COLO829 (cell line): ENCODE data around the gene GIMAP1.

Experiments used
- DNase-seq: peaks from one replicate; pipeline ENCODE4 v3.0.0; 2012; ENCODE audit warnings: low spot score

GIMAP1 gene

DNA sequence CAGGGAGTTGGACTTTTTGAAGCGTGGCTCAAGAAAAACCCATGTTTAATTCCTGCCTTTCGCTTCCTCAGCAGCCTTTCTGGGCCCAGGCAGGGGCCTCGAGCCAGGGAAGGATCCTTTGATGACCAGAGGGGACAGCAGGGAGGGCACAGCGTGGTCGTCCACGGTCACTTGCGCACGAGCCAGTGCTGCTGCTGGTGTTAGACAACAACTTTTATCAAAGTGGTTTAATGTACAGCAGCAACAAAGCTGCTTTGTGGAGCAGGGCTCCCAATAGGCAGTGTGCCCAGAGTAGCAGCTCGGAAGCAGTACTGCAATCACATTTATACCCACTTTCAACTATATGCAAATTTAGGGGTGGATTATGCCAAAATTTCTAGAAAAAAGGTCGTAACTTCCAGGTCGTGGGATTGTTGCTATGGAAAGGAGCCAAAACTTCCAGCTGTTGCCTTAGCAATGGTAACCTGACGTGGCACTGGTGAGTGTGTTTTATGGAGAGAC is 6.1 kb downstream of the GIMAP1 start:
- no peak for DNase-seq

DNA sequence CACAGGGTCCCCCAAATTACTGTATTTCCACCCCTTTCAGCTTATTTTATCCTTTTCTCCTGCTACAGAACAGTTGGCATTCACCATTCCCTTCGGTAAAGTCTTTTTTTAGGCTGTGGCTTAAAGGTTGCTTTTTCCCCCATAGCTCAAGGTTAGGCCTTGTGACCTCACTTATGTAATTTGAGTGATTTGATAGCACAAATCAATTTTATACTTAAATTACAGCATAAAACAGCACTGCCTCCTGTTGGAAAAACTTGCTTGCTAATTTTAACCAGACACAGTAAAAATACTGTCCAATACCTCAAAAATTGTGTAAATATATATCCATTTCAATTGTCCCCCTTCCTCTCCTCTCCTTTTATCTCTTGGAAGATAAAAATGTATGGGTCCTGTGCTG is 7.1 kb downstream of the GIMAP1 start:
- DNase-seq = no peak

DNA sequence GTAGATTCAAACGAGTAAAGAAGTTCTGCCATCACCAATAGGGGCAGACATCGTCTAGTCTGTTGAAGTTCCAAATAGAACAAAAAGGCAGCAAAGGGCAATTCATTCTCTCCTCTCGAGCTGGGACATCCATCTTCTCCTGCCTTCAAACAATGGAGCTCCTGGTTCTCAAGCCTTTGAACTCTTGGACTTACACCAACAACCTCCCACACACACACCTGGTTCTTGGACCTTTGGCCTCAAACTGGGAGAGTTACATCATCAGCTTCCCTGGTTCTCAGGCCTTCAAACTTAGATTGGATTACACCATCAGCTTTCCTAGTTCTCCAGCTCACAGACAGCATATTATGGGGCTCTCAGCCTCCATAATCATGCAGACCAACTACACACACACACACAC is 11.0 kb downstream of the GIMAP1 start:
- DNase-seq = no peak

DNA sequence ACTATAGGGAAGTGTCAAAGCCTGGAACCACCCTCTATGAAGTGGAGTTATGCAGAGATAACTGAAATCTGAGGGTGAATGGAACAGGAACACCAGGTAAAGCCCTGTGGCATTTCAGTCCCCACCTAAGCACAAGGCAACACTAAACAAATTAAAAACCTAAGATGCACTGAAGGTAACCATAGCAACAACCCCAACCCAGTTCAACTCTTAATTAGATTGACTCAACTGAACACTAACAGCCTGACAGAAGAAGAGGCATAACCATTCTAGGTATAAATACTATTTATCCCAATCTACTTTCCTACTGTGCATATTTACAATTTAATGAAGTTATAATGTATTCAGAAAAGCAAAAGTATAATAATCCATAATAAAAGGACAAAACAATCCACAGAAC is 11.6 kb downstream of the GIMAP1 start:
- no peak for DNase-seq

DNA sequence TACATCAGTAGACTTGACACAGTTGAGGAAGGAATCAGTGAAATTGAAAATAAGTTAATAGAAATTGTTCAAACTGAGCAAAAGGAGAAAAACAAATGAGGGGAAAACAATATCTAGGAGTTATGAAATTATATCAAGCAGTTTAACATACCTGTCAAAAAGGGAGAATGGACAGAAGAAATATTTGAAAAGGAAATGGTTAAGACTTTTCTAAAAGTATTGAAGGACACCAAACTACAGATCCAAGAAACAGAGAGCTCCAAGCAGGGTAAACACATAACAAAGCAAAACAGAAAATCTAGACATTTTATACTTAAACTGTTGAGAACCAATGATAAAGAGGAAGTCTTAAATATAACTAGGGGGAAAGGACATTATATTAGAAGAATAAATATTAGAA is 12.2 kb downstream of the GIMAP1 start:
- no peak for DNase-seq

DNA sequence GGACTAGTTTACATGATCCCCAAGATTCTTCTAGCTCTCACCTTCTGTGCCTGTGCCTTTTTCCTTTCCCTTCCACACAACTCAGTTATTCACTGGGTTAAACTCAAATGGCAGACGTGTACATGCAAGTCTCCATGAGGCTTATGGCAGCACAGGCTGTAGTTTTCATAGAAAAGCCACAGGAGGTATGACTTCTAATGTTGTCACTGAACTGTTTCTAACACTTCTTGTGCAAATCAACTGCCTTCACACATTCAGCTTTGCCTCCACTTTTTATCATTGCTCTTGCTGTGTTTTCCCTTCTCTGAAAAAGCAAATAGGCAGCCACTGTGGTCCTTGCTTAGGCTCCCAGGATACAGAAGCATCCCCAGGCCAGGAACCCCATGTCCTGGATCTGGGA is 15.5 kb downstream of the GIMAP1 start:
- DNase-seq = no peak

DNA sequence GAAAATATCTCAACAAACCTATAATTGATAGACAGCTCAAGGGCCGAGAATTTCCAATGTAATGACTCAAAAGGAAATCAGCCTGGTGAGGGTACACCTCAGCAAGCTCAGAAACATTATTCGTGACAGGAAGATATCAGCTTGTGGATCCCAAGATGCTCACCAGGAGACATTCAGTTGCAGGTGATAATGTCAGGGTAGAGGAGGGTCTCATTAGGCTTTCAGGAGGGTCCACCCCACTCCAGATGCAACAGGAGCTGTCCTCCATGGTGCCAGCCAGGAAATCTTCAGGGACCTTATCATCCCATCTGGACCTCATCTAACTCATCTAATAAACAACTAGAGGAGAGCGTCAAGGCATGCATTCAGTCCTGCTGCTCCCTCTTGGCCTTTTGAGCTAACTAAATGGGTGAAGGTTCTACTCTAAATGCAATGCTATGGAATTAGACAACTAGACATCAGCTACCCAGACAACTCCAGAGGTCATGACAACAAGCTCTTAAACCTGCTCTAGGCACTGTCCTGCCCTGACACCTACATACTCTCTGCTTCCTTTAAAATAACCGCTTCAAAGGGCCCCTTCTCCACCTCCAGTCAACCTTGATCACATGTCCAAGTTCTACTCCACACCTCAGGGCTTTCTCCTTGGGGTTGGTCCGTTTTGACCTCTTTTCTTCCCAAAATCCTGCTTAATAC is 16.5 kb downstream of the GIMAP1 start:
- no peak for DNase-seq

DNA sequence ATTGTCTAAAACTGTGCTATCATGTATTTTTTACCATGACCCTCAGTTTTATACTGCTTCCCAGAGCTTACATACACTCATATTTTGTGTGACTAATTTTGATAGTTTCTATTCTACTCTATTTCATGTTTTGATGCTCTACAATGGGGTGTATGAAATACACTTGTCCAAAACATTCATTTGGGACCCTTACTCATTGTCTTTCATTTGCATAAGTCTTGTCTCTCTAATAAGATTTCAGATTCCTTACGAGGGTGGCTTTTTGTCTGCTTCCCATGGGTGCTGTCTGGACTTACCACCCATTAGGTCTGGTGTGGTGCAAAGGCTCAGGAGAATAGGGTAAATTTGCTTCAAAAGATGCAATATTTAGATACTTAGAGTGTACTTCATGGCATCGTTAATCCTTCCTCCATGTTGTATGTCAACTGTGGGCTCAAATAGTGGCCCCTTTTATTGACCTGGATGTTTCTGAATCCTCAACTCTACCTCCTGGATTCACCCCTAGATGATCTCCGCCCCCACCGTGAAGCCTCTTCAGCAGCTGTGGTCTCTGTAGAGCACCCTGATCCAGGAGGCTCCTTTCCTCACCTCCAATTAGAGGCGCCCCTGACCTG is 17.2 kb downstream of the GIMAP1 start:
- DNase-seq = no peak

DNA sequence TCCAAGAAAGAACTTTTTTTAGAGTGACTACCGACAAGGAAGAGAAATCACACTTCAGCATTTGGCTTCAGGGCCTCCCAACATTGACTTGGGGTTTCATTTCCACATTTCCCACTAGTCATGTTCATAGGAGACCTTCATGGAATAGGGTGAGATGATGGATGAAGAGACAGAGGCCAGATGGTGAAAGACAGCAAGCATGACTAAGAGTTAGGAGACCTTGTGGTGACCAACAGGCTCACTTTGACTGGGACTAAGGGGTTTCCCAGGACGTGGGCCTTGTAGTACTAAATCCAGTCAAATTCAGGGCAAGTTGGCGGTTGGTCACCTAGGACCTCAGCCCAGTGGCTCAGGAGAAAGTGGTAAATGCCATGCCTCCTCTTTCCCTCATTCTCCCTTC is 17.8 kb downstream of the GIMAP1 start:
- no peak for DNase-seq

DNA sequence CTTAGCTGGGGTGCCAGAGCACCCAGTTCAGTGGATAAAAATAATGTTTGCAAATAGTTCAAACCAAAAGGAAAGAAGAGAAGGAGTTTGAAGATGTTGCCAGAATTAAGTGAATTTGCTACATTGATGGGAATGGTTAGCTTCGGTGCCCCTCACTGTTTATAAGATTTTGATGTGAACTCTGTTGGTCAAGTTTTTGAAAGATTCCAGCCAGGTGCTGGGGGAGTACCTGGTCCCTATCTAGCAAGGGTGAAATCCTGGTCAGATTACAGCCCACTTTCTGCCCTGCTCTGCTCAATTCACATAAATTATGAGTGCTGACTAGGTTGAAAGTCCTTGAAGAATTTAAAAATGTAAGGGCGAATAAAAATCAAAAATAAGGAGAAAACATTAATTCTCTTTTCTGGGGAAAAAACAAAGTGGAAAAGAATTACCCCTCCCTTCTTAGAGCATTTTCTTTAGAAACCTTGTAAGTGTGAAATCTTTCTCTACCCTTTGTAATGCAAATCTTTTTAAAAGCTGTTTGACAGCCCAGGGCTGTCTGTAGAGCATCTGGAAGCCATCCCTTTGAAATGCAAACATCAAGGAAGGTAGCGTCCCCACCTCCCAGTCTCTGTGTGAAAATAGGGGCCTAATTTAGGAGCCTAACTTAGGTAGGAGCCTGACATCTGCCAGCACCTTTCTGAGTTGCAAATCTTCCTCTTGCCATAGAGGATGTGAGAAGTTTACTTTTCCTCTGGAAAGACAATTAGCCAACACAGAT is 19.4 kb downstream of the GIMAP1 start:
- DNase-seq = no peak

DNA sequence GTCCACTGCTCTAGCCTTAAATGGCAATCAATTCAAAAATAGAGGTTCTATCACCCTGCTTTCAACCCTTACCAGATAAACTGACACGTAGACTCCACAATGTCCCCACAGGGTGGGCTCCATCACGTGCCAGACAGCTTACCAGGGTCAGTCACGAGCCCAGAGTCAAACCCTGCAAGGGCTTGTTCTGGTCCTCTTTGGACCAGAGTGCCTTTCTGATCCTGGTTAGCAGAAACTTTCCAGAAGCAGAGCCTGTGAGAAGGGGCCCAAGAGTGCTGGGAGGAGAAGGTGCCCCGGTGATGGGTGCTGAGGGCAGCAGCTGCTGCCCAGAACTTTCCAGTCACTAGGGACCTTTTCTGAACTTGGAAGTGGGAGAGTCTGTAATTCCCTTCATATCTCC is 20.5 kb downstream of the GIMAP1 start:
- DNase-seq = no peak

DNA sequence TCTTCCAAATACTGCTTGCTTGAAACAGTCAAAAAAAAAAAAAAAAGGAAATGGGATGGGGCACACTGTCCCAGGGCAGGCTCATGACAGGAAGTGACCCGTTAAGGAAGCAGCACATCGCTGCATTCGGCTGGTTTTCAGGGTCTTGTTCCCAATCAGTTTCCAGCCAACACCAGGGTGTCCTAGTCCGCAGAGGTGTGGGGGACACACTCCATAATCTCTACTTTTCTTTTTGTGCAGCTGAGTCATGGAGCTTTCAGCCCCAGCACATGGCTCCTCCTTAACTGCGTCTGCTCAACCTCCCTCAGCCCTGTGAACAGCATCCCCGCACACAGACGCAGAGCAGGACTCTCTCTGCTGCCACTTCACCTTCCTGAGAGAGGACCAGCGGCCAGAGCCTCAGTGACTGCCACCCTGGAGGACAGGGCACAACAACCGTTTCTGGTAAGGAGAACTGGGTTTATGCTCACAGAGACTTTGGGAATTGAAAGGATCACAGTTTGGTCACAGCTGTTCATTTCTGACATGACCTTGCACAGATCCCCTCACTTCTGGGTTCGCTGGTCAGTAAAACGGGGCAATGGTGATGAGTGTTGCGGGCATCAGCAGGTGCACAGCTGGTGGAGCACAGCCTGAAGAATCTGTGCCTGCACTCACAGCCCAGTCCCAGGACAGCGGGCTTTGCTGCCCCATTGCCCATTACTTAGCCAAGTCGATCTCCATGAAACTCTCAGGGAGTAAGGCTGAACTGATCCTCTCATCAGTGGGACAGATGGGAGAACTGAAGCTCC is 21.0 kb downstream of the GIMAP1 start, which contains the start of gene GIMAP5:
Gene GIMAP5 (plus strand): TSS at position 154 of the 791 bp plus-strand sequence. CDS start 3,467 bp downstream, outside the sequence.
- DNase-seq = no peak

DNA sequence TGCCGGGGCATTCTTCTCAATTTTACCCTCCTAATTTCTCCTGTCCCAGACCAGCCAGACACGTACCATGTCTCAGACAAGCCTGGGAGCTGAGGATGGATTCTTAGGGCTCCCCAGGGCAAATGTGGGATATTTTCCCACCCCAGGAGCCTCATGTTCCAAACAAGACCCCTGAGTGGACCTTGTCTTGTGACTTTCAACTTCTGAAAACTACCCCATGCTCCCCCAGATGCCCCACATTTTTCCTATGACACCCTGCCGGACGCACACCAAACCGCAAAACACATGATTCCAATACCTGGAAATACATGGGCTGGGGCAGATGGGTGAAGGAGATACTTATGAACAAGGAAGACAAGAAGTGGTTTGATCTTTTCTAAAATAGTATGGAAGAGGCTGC is 21.7 kb downstream of the GIMAP1 start:
- no peak for DNase-seq

DNA sequence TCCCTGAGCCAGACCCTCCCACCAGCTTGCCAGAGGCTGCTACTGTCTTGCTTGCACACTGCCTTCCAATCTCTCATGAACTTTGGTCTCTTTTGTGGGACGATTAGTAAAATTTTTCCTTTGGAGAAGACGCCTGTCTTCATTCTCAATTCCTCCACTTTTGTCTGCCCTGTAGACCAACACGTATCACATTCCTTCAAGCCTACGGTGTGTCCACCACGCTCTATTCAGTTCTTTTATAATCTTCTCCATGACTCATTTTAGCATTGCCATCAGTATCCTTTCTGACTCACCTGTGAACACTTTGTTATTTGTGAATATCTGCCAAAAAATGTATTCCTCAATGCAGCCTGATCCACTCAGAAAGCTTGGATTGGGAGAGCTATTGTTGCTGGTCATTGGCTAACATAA is 22.2 kb downstream of the GIMAP1 start:
- no peak for DNase-seq

DNA sequence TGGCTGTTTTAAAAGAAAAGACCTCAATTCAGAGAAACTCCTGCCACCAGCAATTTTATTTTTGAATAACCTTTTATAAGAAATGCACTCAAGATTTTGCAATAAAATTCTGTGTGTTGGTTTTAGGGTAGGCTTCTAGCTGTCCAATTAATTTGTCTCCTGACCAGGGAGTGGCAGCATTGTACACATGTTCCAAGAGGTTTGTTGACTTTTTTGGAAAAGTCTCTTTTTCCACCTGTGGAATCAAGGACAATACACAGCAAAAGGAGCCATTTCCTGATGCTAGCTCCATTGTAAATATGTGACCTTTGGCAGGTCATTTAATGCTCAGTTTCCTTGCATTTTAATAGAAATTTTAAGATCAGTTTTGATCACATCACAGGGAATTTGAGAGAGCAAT is 22.6 kb downstream of the GIMAP1 start:
- DNase-seq = no peak

DNA sequence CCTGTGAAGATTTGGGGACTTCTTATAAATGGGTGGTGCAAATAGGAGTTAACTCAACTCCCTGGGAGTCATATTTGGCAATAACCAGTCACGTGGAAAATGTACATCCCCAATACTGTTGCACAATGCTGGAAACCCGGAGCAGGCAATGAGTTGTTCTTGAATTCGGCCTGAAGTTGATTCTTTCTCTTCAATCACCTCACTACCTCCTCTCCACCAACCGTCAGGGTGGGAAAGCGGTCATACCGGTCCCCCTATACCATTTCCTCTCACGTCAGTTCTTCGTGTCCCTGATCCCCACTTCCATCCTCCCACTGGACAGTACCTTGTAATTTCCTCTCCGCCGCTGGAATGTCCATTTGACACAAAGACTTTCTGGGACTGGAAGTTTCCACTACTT is 23.6 kb downstream of the GIMAP1 start:
- DNase-seq = no peak

DNA sequence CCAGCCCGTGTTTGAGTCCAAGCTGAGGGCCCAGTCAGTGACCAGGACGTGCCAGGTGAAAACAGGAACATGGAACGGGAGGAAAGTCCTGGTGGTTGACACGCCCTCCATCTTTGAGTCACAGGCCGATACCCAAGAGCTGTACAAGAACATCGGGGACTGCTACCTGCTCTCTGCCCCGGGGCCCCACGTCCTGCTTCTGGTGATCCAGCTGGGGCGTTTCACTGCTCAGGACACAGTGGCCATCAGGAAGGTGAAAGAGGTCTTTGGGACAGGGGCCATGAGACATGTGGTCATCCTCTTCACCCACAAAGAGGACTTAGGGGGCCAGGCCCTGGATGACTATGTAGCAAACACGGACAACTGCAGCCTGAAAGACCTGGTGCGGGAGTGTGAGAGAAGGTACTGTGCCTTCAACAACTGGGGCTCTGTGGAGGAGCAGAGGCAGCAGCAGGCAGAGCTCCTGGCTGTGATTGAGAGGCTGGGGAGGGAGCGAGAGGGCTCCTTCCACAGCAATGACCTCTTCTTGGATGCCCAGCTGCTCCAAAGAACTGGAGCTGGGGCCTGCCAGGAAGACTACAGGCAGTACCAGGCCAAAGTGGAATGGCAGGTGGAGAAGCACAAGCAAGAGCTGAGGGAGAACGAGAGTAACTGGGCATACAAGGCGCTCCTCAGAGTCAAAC is 26.0 kb downstream of the GIMAP1 start:
- no peak for DNase-seq

DNA sequence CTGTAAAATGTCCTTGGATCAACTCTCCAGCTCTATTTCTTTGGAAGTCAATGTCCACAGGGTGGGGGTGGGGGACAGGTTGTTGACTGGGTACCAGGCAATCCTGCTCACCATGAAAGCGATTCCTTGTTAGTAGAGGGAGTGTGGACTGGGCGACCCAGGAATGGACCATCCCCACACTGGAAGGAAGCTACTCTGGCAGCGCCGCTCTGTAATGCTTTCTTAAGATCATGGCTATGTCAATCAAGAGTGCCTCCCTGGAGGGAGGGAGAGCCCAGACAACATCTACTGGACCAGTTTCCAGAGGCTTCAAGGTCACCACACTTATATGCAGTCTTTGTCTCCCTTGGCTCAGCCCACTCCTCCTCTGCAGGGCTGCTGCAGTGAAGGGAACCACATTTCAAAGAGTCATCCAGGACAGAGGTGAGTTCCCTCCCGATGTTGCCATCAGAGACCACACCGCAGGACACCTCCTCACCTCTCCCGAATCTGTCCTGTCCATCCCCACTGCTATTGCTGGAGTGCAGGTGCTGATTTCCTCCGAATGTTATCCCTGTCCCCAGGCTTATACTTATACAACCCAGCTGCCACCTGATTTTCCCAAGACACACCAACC is 27.7 kb downstream of the GIMAP1 start:
- no peak for DNase-seq

DNA sequence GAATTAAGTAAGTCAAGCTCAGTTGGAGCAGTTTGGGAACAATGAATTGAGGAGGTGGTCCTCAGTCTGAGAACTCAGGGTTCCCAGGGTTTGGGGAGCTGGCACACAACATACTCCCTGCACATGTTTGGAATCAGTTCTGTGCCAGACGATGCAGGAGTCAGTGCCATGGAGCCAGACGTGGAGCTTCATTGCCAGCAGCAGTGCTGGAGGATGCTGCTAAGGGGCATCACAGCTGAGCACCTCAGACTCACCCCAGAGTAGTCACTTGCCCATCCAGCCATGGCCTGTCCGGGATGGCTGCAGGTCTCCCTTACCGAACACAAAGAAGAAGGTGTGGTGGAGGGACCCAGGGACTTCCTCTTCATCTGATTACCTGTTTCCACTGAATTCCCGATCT is 28.7 kb downstream of the GIMAP1 start:
- no peak for DNase-seq

DNA sequence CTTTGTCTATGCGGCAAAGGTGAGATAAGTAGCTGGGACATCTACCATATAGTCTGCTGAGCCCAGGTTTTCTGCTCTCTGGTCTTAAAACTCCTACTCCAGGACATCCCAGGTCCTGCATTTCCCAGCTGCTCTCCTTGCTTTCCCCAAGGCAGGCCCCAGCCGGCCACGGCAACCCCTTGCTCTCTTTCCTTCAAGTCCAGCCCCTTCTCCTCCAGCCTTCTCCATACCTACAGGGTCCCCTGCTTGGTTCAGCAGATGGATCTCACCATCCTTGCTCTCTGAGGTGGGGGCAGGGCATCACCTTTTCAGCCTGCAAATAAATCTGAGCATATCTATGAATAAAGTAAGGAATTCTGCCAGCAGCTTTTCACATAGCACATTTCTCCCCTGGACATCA is 29.5 kb downstream of the GIMAP1 start:
- no peak for DNase-seq

DNA sequence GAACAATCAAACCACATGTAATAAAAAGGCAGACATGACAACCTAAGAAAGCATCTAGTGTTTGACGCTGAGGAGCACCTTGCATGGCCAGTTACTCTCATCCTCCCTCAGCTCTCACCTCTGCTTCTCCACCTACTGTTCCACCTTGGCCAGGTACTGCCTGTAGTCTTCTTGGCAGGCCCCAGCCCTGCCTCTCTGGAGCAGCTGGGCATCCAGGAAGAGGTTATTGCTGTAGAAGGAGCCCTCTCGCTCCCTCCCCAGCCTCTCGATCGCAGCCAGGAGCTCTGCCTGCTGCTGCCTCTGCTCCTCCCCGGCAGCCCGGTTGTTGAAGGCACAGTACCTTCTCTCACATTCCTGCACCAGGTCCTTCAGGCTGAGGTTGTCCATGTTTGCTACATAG is 30.5 kb downstream of the GIMAP1 start:
- no peak for DNase-seq
